HG03139 (cell line): Measurements from ENCODE around the gene NAT9.

Experiments used
- ATAC-seq: cut with Tn5 transposase; IDR thresholded peaks from one replicate; pipeline ENCODE4 v1.9.1; 2021; ENCODE audit not compliant: unreplicated experiment

Gene NAT9

DNA sequence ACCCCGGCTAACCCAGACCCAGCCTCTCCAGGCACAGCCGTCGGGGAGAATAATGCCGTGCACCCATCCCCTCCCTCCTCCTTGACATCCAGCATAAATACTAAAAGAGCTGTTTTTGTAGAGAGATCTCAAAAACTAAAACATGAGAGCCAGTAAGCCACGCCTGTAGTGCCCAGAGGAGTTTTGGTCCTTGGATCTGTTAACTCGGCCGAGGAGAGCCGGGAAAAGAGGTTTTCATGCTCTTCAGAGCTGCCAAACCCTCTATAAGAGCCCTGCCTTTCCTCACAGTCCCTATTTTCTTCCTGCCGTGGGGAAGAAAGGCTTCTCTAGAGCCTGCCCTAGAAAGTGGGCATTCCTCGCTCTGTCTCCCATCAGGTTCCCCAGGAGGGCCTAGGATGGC is 30.2 kb upstream of the NAT9 start:
- no peak for ATAC-seq

DNA sequence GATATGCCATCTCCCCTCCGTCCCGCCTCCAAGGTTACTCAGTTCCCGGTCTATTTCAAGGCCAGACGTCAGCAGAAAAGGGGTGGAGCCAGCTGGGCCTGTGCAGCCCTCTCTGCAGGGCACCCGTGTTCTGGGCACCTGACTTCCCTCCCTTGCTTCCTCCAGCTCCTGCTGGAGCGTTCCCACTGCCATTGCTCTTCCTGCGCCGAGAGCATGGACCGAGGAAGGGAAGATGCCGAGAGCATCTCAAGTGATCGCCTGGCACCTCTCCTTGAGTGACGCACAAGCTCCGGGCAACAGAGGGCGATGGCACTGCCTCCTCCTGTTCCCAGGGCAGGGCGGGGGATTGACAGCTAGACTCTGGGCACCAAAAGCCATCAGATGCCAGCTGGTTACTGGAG is 29.4 kb upstream of the NAT9 start:
- no peak for ATAC-seq

DNA sequence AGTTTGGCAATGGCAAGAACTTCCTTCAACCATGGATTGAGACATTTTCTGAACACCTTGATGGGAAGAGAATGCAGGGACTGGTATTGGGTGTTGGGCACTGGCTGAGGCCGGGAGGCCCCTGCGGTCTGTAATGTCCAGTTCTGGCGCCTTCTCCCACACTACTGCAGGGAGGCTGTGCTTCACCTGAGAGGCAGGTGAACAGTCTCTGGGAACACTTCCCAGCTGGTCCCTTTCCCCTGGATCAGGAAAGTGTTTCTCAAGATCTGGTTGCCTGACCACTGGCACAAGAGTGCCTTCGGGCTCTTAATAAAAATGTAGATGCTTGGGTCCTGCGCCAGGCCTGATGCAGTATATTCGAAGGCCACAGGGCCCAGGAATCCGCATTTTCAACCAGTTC is 28.5 kb upstream of the NAT9 start:
- ATAC-seq = no peak

DNA sequence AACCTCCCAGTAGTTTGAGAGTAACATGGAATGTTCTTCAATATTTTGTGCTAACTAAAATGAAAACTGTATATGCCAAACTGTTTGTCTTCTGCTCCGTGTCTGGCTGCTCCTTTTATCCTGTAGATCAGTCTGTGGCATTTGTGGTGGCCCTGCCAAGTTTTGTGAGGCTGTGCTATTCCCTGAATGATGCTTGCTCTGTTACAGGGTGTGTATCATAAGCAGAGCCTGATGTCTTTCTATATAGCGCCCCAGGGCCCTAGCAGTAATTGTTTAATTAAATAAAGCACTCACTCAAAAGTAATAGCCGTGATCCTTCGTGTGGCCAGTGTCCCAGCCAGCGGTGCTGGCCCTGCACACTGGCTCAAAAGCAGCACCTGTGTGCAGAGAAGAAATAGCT is 27.8 kb upstream of the NAT9 start:
- no peak for ATAC-seq

DNA sequence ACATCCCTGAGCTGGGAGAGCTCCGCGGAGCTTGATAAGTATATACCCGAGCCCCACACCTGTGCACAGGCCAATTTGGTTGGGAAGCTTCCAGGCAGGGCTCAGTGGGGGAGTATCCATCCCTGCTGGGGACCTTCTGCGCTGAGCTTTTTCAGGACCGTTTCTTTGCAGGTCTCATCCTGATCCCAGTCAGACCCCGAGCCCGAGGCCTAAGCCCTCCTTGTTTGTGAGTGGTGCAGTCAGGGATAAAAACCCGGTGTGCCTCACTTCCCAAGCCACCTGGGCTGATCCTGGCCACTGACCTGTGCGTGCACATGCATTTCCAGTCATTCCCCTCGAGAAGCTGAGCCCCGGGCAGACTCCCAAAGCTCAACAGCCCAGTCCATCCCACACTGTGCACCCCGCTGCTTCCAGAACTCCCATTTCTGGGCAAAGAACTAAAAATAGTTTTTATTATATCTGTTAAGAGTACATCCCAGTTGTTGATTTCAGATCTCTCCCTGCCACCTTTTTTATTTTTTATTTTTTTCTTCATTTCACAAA is 27.3 kb upstream of the NAT9 start:
- ATAC-seq = no peak

DNA sequence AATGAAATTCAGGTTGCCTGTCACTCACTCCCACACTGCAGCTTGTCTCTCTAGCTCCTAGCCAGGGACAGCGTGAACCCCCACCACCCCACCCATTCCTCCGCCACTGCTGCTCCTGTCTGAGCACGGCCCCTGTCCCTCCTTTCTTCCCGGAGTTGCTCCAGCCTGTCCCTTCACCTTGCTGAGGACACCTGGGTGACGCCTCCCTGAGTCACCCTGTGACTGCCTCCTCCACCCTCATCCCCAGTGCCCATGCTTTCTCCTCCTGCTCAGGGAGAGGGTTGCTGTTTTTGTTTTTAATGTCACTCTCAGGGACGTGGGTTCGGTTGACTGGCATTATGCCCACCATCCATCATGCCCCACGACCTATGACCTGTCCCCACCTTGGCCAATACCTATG is 25.8 kb upstream of the NAT9 start:
- no peak for ATAC-seq

DNA sequence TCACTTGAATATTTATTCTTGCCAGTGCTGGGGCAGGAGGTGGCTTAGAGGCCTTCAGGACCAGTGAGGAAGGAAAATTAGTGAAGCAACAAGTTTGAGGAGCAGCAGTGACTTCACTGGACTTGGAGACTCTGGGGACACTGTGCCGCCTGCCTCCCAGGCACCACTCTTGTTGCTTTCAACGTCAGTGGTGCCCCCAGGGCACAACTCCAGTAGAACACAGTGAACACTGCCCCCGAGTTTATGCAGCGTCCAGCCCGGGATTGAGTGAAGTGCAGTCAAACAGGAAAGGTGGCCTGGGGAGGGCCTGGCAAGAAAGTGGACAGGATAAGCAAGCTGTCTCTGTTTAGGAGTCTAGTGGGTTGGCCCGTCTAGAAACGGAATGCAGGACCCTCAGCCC is 24.4 kb upstream of the NAT9 start:
- ATAC-seq = no peak

DNA sequence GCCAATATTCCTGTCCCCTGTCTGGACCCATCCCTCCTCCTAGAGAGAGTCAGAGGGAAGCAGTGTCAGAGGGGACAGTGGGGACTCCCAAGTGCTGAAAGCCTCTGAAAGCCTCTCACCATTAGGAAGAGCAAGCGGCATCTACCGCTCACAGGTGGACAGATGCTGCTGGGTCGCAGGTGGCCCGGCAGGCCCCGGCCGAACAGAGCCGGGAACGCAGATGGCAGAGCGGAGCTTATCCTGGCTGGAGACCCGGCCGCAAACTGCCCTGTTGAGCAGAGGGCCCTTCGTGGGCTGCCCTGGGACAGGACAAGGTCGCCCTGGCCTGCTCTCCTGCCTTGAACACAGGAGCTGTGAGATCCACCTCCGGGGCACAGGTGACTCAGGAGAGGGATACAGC is 23.0 kb upstream of the NAT9 start:
- no peak for ATAC-seq

DNA sequence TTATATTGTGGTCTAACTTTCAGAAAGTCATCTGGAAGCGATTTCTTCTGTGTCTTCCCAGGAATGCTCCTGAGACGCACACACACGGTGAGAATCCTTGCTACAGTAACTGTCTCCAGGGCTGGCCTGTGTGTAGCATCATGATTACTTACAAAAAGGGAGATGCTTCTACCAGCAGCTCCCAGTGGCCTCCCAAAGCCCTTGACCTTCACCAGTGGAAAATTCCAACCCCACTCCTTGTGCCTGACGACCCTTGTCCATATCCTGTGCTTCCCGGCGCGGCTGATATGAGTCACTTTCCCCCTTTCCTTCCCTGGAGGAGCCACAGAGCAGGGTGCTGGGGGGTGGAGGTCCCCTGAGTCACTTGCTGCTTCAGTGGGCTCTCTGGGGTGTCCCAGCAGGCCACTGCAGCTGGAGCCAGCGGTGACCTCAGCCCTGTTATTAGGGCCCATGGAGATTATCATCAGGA is 22.1 kb upstream of the NAT9 start:
- no peak for ATAC-seq

DNA sequence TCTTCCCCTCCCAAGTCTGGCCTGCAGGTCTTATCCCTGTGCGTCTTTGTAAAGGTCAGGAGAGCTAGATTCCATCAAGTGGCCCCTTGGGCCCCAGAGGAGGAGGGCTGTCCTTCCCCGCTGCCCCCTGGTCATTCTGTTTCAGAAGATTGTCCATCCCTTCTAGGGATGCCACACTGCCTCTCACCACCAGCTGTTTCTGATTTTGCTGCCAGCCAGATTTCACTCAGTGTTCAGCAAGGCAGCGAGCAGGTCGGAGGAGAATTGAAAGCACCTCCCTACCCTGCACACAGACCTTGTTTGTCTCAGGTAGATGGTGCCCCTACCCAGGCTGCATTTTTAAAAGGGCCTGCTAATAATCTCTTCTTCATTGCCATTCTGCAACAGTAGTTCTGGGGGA is 21.7 kb upstream of the NAT9 start:
- ATAC-seq = no peak

DNA sequence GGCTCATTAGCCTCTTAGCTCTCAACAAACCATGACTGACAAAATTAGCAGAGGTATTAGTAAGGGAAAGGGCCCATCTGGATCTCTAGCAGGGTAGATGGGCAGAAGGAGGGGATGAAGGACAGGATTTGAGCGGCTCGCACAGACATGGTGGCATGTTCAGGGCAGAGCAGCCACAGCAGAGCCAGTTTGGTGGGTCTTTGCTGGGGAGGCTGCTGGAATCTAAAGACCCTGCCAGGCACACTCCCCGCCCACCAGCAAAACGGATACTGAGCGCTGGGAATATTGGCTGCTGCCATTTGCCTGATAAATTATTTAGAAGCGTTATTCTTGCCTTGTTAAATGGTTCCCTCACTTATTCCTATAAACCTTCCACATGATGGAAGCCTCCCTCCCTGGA is 20.7 kb upstream of the NAT9 start:
- no peak for ATAC-seq

DNA sequence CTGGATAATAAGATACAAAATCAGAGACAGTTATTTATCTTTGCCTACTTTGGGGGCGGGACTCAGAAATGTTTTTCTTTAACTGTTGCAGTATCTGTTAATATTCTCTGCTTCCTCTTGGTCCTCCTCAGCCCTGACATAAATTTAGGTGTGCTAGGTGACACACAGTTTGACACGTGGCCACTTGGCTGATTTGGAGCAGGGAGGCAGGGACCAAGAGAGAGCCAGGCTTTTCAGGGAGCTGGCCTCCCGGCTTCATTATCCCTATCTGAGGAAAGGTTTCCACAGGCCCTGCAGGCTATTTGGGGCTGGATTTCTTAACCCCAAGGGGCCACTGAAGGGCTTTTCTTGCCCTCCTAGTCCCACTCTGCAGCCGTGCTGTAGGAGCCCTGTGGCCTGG is 20.1 kb upstream of the NAT9 start:
- ATAC-seq = no peak

DNA sequence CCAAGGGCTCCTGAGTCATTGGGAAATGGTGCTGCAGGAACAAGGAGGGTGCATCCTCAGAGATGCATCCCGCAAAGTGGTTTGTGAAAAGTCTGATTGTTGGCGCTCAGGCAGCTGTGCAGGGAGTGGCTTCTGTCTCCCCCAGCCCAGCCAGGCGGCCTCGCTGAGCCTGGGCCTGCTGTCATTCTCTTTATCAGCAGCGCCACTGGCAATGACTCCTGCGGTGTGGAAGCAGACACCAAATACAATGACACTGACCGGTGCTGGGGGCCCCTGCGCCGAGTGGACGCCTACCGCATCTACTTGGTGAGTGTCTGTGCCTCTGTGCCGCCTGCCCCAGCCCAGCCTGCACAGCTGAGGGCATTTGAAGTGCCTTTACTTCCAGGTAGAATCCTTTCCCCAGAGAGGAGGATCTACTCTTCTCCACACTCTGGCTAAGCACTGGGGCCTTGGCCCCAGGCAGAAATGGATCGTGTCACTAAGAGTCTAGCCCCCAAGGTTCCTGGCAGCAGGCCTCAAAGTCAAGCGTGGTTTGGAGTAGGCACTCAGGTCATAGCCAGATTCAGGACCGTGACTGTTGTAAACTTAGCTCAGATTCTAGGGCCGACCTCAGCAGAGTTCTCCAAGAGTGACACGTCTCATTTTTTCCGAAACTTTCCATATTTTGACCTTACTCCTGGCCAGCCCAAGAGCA is 19.3 kb upstream of the NAT9 start:
- ATAC-seq = no peak

DNA sequence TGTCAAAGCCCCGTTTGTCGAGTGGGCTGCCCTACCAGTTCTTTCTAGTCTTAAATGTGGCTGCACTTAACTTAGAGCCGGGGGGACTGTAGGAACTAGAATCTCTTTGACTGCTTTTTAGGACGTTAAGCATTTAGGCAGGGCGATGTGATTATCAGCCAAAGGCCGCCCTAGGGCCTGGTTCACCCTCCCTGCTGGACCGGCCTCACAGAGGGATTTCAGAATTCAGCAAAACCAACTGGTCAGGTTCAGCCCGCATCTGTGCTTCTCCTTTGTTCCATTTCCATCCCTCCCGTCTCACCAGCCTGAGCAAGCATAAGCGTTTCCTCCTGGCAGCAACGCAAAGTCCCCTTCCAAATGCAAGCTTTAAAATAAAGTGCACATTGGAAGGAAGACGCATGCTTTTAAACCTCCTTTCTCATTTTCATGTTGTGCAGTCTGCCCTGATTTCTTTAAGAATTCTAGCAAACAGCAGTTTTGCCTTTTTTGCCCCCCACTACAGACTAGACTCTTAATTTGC is 16.5 kb upstream of the NAT9 start:
- no peak for ATAC-seq

DNA sequence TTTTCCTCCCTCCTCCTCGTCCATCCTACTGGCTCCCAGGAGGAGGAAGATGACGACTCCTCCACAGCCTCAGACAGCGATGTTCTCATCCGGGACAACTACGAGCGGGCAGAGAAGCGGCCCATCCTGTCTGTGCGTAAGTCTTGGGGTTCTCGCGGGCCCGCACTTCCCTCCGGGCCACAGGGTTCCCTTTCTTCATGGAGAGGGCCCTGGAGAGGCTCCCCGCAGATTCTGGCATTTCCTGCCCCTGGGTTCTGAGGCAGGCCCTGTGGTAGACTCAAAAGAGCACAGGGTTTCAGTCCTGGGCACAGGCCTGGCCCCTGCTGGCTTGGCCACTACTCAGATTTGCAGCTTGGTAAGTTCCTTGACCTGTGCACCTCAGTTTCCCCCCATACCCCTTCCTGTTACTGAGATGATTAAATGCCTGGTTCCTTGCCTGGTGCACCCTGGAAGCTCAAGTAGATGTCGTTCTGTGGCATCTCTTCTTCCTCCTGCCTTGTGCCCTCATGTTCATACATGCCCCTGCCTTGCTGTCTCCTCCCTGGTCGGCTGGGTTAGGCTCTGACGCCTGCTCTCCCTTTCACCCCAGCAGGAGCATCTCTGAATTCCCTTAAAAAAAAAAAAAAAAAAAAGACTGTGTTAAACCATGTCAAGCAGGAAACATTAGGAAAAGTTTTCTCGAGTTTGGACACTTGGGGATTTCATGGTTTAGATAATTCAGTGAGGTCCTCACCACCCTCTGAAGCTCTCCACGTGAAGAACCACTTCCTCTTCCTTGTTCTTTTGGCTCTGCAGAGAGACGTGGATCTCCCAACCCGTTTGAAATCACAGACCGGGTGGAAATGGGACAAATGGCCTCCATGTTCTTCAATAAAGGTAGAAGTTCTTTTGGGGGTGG is 14.3 kb upstream of the NAT9 start:
- ATAC-seq = no peak

DNA sequence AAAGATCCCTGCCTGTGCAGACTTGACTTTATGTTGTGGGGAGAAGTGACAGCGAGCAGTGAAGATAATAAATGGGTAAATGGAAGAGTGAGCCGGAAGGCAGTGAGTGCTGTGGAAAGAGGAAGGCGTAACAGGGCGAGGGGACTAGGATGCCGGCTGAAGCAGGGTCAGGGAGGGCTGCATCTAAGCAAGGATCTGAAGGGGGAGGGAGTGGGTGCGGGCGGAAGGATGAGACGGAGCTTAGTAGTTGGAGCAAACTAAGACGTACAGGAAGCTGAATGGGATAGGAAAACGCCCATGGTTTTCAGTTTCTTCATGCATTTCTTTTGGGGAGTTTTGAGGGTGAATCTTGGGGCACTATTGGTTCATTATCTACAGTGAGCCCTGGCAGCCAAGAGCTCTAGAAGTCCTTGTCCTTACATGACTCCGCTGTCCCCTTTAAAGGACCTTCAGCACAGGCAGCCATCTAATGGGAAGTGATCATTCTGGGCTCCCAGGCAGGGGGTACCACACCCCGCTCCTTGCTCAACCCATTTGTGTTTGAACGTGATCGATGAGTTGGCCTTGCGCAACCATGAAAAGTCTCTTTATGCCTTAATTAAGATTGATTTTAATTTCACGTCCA is 10.4 kb upstream of the NAT9 start:
- no peak for ATAC-seq

DNA sequence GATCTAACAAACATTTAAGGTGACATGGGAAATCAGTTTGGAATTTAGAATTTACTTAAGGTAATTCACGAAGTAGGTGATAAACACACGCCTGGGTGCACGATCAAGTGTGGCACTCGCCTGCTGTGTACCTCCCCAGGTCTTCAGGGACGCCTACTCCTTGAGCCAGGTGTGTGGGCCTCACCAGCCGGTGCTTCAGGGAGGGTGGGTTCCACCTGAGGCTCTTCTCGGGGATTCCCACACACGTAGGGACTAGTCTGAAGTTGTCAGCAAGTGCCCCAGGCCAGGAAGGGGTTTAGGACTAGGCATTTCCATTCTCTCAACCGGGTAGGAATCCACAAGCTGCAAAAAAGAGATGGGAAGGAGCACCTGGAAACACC is 9.8 kb upstream of the NAT9 start:
- no peak for ATAC-seq

DNA sequence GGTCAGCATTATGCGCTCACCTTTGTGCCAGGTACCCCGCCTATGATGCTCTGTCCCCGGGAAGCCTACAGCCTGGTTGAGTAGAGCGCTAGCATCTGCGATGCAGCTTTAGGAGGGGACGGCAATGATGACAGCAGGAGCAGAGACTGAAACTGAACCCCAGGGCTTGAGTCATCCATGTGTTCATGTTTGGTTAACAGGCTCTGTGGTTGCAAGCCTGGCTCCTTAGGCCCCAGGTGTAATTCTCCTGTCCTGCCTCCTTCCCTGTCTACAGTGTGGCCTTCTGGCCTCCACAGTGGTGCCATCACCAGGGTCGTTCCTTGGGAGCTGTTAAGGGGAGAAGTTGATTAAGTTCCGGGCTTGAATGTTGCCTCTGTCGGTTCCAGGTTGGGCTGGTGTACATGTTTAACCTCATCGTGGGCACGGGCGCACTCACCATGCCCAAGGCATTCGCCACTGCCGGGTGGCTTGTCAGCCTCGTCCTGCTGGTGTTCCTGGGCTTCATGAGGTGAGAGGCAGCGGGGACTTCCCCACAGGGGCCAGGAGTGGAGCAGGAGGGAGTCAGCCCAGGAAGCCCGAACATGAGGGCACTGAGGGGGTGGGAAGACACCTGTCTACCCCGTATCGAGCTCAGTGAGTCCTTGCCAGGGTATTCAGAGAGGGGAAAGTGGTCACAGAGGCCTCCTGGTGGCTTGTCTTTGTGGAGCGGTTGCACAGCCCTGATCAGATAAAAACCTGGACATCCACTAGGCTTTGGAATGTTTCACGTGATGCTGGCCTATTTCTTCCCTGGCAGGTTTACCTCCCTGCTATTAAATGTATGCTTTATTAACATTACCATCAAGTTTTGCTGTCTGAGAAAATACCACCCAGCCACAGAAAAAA is 9.2 kb upstream of the NAT9 start:
- ATAC-seq = no peak

DNA sequence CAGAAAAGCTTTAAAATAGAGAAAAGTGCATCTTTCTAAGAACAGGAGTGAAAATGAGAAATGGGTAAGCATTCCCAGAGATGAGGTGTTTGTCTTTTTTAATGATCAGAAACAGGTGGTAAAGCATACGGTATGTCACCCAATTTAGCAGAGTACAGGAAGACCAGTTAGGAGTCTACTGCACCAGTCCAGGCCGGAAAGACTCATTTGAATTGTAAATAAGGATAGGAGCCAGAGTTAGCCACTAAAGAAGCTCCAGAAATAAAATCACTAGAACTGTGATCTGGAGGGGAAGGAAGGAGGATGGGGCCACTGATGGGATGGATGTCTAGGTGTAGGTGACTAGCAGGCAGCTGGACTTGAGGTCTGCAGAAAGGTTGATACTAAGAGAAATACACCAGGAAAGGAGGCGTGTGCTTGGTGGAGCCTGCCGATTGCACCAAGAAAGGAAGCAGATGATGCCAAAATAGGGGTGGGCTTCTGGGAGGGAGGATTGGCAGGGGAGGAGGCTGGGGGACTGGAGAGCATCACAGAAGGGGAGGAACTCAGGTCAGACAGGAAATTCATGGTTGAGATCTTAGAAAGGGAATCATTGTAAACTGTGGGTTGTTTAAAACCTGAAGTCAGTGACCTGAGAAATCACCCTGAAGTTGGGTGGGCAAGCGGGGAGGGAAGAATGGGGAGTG is 8.1 kb upstream of the NAT9 start:
- no peak for ATAC-seq

DNA sequence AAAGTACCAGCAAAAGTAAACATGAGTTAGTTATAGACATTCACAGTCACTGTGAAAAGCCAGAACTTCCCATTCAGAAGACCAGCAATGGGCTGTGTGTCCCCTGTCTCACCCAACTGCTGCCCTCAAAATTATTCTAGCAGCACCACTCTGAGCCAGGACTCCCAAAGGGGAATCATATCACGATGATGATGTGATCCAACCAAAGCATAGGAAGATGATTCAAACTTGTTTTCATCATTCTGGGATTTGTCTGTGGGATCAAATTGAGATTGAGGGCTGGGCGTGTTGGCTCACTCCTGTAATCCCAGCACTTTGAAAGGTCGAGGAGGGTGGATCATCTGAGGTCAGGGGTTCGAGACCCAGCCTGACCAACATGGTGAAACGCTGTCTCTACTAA is 6.4 kb upstream of the NAT9 start:
- no peak for ATAC-seq
